GM12878 (cell line): ENCODE results near the gene KIAA0319L. TPM values are rescaled to one million over a fixed set of nuclear protein-coding genes. Genes with fewer than 3 reads are reported as not detected.

Source experiments
- CBX3 ChIP-seq: fragments of 200-600 bp; sonication (generic); IDR thresholded peaks from 2 replicates; pipeline ENCODE4 v1.6.1; 2016; ENCODE audit warnings: low read depth, borderline replicate concordance
- CEBPZ ChIP-seq: fragments of 150-350 bp; IDR thresholded peaks from 2 replicates; pipeline ENCODE4 v1.6.1; 2016; ENCODE audit warnings: low read depth, low read length
- EZH2 ChIP-seq: IDR thresholded peaks from 2 replicates; pipeline ENCODE4 v1.6.1; 2012; ENCODE audit warnings: low read depth, mild to moderate bottlenecking, control low read depth, inconsistent platforms, low read length, borderline replicate concordance; ENCODE audit not compliant: control insufficient read depth
- KDM1A ChIP-seq: fragments of 200-600 bp; sonication (generic); IDR thresholded peaks from 2 replicates; pipeline ENCODE4 v1.6.1; 2016; ENCODE audit warnings: borderline replicate concordance
- MXI1 ChIP-seq: fragments of 150-350 bp; IDR thresholded peaks from 2 replicates; pipeline ENCODE4 v1.6.1; 2011; ENCODE audit warnings: low read depth, mild to moderate bottlenecking, inconsistent platforms, low read length, improper control_type of control experiment
- SMAD1 ChIP-seq: fragments of 450-650 bp; IDR thresholded peaks from 2 replicates; pipeline ENCODE4 v1.6.1; 2018; ENCODE audit warnings: mild to moderate bottlenecking, low read depth; ENCODE audit not compliant: partially characterized antibody
- SREBF2 ChIP-seq: IDR thresholded peaks from 2 replicates; pipeline ENCODE4 v1.6.1; 2012; ENCODE audit warnings: mild to moderate bottlenecking, low read length
- polyA plus RNA-seq, 11 experiments: library from polyadenylated mRNA; depleted of rRNA in 4 of 11; unstranded in 6 of 11; stranded (reverse) in 5 of 11; fragments of >200 nt; fragmentation: Nextera tagmentation in 4 of 11; fragmentation: Illumina TruSeq in 1 of 11; extraction: Ambion mirVana in 4 of 11; extraction: Trizol in 1 of 11; gene quantifications; 1 replicate in 1 of 11; 2 replicates in 10 of 11; pipeline versions ENCODE4 v1.2.1 to v1.2.3, GENCODE V29; 2011 to 2016; ENCODE audit warnings: inconsistent platforms in 2 of 11, missing spikeins in 2 of 11, low read depth in 1 of 11
- total RNA-seq, 4 experiments: library from RNA; depleted of rRNA in 3 of 4; stranded (reverse); fragments of >200 nt in 3 of 4; fragmentation: Illumina TruSeq in 1 of 4; extraction: Trizol in 1 of 4; gene quantifications; 2 replicates each; pipeline versions ENCODE4 v1.2.1 to v1.2.3, GENCODE V29; 2013 to 2021
- TF ChIP-seq, protein P1 (sequence below): IDR thresholded peaks from 2 replicates; pipeline ENCODE4 v1.6.1; 2012; ENCODE audit warnings: low read depth, low read length, improper control_type of control experiment
- TF ChIP-seq, protein P2 (sequence below), 3 experiments: IDR thresholded peaks in 2 of 3; conservative IDR thresholded peaks in 1 of 3; 2 replicates each; pipeline ENCODE4 v1.5.1; 2011; ENCODE audit warnings: low read depth in 3 of 3, low read length in 3 of 3, mild to moderate bottlenecking in 3 of 3, control low read depth in 2 of 3, moderate library complexity in 2 of 3, inconsistent platforms in 1 of 3, mixed read lengths in 1 of 3; ENCODE audit not compliant: control insufficient read depth in 2 of 3, insufficient read depth in 1 of 3; ENCODE audit errors: extremely low read depth in 1 of 3

KIAA0319L gene
- total and polyA plus RNA-seq, 10 of the 15 experiments (the other 5 are each of a cell fraction or from before 2014, with no cell fraction given): 2.6 to 57.8 (median 25.4) TPM

DNA sequence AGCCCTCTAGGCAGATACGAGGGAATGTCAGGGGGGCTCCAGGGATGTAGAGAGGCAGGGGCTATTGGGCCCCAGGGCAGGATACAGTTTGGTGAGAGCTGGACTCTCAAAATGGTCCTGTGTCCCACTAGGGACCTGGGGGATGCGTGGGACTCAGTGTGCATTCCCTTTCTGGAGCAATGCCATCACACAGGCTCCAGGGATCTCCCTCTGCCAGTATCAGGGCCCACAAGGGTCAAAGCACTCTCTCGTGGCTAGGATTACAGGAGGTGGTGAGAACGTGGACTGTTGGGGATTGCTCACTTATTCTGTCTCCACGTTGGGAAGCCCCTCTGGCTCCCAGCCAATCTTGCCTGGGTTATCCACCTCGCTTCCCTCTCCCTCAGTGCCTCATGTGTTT is 25.8 kb downstream of the KIAA0319L start (continued):
- TF ChIP-seq KDM1A (no peak), EZH2 (no peak), SMAD1 (no peak), MXI1 (no peak), SREBF2 (no peak), CEBPZ (no peak), CBX3 (no peak)
- TF ChIP-seq, protein P1, sequence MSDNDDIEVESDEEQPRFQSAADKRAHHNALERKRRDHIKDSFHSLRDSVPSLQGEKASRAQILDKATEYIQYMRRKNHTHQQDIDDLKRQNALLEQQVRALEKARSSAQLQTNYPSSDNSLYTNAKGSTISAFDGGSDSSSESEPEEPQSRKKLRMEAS: no peak
- TF ChIP-seq, protein P2, sequence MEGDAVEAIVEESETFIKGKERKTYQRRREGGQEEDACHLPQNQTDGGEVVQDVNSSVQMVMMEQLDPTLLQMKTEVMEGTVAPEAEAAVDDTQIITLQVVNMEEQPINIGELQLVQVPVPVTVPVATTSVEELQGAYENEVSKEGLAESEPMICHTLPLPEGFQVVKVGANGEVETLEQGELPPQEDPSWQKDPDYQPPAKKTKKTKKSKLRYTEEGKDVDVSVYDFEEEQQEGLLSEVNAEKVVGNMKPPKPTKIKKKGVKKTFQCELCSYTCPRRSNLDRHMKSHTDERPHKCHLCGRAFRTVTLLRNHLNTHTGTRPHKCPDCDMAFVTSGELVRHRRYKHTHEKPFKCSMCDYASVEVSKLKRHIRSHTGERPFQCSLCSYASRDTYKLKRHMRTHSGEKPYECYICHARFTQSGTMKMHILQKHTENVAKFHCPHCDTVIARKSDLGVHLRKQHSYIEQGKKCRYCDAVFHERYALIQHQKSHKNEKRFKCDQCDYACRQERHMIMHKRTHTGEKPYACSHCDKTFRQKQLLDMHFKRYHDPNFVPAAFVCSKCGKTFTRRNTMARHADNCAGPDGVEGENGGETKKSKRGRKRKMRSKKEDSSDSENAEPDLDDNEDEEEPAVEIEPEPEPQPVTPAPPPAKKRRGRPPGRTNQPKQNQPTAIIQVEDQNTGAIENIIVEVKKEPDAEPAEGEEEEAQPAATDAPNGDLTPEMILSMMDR (IDR thresholded peaks at IDR 0.05 in 2 of 3, conservative IDR thresholded peaks at IDR 0.05 in 1 of 3; ENCODE audit: control insufficient read depth in 2 of 3, extremely low read depth in 1 of 3, insufficient read depth in 1 of 3, low read depth in 3 of 3, low read length in 3 of 3): no peak
- TF ChIP-seq, all 136 proteins: peak for 0
